Stimulated activated CD8-positive, alpha-beta memory T cell treated with anti-CD3 and anti-CD28 coated beads, Interleukin-7, amount 100 ng/mL, for 48 hours (primary cell): ENCODE results near the gene GNAS-AS1.

ENCODE experiments used
- DNase-seq, 2 donors: peaks; one replicate each; pipeline ENCODE4 v3.0.0-alpha.2; 2020; ENCODE audit warnings: low read depth in 1 of 2; ENCODE audit errors: extremely low read depth in 1 of 2

The GNAS-AS1 gene

DNA sequence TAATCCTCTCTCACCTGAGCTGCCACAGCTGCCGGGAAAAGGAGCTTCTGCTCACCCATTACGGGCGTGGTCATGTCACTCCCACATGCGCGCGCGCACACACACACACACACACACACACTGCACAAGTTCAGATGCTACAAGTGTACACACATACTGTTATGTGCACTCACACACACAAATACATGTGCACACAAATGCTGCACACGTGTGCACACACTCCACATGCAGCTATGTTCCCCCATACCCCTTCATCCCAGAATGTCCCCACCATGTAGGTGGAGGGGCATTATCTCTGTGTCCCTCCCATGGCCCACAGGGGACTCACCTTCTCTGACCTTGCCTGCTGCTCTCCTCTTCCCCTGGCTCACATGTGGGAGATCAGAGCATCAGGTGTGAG lies 37.3 kb downstream of the GNAS-AS1 start:
- no peak for DNase-seq

DNA sequence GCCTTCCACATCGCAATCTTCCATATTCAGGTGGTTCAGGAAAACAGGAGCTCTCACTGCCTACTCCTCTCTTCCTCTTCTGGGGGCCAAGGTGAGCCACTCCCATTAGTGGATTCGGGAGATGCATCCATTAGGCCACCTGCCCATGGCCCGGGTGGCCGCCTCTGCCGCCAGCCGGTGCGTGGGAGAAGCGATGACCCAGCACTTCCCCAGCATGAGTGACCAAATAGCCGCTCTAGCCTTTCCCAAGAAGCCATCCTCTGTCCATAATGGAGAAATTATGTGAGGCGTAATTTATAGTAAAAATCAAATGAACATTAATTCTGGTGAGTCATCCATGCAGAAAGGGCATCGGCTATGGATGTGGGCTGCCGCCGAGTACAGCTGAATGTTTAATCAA lies 39.4 kb downstream of the GNAS-AS1 start:
- no peak for DNase-seq

DNA sequence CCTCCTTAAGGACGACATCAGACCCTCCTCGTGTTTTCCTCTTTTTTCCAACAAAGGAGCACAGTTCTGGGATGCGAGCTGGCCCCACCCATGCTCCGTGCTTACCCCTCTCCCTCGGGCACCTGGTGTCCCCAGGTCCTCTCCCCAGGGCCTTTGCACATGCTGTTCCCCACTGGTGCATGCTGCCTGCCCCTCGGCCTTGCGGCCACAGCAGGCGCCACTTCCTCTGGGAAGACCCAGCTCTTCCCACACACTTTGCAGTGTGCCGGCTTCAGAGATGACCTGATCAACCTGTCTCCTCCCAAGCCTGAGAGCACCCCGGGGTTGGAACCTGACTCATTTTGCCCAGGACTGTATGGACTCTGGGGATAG lies 39.8 kb downstream of the GNAS-AS1 start:
- DNase-seq: no peak

DNA sequence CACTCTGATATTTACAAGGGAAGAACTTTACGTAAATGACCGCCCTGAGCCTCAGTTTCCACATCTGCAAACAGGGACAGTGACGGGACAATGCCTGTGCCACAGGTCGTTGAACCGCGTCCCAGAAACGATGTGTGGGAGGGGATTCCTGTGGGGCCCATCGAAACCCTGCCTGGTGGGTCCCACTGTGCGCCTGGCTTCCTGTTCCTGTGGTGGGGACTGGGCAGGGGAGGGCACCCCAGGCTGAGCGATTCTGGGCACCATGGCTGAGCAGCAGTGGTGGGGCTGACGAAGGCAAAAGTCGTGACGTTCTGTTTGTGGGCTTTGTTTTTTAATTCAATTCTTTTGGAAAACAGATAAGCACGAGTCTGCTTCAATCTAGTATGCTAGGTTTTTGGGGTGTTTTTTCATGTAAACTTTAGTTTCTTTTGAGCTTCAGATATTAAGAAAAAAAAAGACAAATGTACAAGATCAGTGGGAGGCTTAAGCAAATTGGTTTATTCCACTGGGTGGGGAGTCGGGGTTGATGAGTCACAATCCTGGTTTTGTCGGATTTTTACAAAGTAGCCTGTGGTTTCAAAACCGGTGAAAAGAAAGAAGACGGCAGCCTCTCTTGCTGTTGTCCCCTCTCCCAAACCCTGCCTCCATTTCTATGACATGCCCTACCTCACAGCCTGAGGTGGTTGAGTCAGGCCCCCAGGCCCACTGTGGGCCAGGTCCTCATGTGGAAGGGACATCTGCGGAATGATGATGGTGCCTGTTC lies 40.4 kb downstream of the GNAS-AS1 start:
- peak; percentile 35 to 49 for DNase-seq

DNA sequence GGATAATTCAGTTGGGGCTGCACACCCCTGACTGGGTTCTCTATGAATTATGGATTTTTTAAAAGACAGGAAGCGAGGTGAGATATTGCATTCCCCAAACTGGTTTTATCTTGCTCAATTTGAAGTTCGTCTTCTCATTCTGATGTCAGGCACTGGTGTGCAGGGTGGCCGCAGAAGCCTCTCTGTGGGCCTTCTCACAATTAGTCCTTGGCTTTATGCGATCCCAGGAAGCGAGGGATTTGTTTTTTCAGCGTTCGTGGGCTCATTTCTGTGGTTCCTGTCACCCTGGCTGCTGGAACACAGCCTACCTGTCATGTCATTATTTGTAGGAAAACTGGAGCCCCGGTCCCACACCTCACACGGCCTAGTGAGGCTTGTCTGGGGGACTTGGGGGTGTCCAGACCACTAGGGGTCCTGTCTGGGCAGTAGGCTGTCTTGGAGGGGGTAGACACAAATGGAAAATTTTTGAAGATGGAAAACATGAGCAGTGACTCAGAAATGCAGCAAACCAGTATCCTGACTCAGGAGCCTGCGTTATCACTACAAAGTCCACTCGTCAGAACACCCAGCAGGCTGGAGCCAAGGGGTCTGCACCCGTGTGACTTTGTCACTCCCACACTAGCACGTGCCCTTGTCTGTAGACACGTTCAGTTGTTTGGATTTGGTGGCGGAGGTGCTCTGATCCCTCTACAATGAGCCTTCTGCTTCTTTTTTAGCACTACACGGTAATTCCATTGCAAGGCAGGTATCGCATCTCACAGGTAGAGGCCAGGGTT lies 42.2 kb downstream of the GNAS-AS1 start:
- DNase-seq: no peak

DNA sequence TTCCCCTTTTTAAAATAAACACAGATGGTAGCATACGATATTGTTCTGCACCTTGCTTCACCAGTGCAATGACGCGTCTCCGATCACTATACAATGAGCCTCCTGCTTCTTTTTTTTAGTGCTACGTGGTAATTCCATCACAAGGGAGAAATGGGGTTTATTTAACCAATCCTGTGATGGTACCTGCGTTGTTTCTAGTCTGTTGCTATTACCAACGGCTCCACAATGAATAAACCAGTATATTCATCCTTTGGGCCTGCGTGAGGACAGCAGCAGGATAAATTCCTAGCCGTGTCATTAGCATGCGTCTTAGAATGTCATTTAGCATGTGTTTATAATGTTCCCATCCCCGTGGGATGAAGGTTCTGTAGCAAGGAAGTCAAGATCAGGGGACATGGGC lies 42.9 kb downstream of the GNAS-AS1 start:
- no peak for DNase-seq

DNA sequence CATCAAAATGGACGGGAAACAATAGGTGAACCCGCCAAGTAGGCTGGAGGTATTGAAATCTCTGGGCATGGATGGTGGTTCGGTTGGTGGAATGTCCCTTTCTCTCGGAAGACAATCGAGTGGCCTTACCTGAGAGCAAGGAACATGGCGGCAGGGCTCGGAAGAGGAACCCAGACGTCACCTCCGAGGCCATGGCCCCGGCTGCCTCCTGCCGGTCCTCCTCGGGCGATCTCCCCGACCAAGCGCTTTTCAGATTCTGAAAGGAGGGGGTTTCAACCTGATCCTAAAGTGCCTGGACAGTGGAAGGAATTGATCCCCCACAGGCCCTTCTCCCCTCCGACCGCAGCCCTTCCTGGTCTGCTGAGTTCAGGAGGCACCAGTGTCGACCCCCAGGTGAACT lies 47.2 kb downstream of the GNAS-AS1 start:
- DNase-seq: no peak

DNA sequence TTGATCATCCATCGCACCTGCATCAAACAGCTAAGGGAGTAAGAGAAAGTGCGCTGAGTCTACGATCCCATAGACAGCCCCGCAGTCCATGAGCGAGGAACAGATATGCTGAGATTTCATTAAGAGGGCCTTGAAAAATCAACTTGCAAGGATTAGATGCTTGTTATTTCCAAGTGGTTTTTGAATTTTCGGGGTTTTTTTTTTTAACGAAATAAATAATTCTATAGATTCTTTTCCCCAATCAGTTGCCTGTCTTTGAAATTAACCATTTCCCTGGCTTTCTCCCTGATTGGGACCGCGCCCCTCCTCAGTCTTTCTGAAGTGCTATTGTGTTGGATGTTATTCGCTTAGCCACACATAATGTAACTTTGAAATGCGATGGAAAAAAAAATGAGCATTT lies 48.6 kb downstream of the GNAS-AS1 start:
- DNase-seq: no peak

DNA sequence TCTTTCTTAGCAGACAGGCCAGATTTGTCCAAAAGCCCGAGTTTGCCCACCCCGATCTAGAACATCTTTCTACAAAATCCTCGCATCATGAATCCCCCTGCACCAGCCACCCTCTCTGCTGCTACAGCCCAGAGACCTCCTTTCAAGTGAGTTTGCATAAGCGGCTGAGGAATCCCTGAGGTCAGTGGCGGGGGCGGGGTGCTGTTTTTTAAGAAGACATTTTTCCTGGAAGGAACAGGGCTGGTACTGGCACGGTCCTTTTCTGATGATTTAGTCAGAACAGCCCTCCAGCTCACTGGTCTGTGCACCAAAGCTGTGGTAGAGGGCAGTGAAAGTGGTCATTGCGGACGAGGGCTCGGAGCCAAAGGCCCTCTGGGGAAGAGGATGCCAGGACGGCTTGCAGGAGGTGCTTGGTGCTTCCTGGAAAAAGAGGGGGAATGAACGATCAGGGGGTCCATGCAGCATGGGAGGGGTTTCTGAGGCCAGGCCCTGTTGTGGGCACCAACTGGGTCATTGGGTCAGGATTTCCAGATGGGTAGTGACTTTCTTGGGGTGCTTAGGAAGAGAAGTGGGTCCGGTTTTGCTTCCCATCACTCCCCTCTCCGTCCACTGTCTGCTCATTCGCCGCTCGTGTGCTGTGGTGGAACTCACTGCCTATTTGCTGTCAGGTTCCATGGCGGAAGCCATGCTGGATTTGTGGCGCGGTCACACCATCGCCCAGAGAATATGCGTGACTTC lies 50.4 kb downstream of the GNAS-AS1 start:
- DNase-seq: no peak

DNA sequence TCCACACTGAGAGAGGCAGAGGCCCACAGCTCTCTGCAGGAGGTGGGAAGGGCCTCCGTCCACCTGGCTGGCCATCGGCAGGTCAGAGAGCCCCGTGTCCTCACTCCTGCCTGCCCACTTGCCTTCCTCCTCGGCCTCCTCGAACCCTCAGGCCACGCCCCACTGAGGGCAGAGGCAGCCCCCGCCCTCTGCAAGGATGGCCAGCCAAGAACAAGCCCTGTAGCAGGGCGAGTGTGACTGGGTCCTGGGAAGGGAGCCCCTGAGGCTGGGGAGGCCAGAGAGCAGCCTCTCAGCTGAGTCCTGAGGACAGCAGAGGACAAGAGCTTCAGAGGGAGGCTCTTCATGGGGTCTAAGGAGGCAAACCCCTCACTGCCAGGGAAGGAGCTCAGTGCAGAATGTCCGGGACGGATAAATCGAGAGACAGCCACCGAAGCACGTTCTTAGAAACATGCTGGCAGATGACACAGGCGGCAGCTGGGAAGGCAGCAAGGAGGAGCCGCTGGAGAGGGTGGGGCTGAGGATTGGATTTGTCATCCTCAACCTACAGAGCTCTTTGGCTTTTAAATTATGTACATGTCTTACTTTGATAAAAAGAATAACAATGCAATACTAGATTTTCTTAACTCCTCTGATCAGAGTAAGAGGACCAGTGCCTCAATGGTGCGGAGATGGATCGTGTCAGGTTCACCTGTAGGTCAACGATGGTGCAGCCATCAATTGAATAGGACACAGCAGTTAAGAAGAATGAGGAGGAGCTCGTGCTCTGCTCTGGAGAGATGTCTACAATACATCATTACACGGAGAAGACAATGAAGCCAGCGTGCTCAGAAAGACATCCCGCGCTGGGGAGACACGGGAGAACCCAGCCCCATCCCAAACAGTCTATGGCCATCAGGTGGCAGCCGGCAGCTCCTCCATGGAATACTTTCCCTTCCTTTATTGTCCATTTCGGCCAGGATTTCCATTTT lies 53.0 kb downstream of the GNAS-AS1 start:
- no peak for DNase-seq

DNA sequence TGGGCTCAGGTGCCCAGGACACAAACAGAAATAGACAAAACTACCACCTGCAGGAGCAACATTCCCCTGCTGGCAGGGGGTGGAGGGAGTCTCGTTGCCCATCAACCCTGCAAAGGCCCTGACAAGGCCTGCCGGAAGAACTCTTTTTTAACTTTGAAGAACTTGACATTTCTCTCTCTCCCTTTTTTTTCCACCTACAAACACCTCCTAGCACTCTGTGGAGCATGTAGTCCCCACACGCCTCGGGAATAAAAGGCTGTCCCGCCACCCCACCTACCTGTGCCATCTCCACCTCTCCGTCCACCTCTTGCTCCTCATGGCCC lies 54.8 kb downstream of the GNAS-AS1 start:
- DNase-seq: no peak

DNA sequence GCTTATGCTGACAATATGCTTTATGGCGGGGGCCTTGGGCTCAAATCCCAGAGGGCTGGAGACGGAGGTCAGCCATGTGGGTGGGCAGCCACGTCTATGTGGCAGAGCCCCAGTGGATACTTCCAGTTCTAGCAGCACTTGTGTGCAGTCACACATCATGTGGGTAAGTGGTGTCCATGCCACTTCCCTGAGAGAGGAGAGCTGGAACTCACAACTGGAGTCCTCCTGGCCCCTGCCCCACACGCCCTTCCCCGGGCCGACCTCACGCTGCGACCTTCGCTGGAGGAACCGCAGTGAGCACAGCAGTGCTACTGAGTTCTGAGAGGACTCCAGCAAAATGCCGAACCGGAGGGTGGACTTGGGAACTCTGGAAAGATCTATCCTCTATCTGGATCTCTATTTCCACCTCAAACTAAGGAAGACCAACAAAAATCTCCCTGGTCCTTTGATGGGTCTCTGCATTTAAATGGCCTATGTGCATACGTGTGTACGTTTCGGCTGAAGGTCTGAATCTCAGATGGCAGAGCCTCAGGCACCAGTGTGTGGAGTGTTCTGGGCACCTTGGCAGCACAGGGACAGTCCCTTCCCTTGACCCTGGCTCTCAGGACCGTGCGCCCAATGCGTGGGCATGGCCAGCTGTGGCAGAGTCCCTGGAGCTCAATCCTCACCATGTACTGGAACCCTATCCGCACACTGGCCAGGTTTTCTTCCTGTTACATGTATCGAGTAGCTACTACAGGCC lies 55.4 kb downstream of the GNAS-AS1 start:
- DNase-seq: no peak

DNA sequence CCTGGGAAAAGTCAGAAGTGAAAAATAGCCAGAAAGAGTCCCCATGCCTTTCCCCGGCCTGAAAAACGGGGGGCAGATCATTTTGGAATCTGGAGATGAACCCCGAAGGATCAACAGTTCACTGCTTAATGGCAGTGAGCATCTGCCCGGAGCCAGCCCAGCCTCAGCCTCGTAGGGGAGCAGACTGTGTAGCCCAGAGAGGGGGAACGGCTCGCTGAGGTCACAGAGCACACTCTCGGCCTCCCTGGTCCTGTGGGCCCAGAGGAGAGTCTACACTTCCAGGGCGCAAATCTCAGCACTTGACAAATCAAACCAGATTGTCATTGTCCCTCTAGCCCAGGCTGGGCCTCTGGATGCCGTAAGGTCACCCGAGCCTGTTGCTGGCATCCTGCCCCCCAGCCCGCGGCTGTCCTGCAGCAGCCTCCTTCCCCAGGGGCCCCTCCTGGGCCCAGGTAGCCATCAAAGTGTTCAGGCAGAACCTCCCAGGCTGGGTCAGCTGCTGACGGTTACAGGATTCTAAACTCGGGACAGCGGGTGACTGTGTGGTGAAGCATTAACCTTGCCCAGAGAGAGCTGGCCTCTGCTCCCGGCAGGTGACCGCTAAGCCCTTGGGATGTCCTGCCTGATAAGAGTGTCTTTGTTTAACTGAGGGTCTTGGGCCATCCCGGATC lies 56.1 kb downstream of the GNAS-AS1 start:
- DNase-seq: no peak

DNA sequence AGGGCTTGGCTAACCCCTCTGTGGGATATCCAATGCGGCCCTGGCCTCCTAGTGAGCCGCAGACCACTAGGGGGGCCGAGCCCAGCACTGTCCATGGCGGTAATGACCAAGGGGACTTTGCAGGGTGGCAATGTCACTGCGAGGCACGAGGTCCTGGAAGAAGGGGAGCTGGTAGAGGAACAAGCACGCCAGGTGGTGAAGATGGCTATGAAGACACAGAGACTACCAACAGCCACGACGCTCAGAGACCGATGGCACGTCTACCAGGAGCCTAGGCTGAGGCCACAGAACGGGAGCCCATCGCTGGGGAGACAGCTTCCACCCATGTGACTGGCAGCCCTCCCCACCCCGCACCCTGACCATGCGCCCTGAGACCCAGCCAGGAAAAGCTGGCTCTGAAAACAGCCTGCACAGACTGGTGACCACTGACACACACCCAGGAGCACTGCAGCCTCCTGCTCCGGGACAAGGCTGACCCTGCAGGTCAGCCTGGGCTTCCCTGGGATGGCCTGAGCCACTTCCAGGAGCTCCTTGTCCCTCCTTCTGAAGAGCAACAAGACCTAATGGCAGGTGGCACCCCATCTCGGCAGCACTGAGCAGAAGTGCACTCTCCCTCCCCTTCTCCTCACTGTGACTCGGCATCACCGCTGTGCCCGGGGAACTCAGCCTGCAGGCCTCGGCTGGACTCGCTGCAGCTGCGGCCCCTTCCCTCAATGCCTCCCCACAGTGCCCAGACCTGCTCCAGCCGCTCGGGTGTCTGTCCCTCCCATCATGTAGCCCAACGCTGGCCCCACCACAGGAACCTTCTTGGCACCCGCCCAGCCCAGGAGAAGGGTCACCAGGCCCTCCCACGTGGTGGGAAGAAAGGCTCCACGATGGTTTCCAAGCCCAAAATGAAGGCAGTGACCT lies 56.9 kb downstream of the GNAS-AS1 start:
- DNase-seq: no peak

DNA sequence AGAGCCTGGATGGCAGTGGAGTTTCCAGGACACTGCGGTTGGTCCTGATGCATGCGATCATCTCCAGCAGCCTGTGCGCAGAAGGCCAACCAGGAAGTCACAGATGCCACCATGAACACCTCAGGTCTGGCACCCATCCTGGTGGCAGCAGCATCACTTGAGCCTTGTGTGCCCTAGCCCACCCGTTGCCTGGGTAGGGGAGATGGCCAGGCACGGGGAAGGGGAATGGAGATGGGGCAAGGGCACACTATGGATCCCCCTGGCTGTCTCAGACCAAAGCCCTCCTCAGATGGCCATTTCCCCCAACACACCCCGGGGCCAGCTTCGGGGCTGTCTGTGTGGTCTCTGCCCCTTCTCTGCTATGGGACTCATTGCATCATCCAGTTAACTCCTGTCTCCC lies 58.3 kb downstream of the GNAS-AS1 start:
- DNase-seq: no peak

DNA sequence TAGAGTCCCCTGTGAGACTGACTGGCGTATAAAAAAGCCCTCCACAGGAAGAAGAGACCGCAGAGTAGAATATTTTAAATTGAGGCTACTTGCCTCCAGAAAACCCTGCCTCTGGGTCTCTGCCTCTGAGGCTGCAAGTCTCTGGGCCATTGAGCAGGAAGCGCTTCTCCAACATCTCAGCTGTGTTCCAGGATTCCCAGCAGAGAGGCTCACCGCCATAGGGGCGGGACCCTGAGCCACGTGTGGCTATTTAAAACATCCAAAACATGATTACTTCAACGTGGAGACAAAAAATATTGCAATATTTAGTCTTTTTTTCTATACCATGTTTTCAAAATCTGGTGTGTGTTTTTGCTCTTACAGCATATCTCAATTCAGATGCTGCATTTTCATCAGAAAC lies 59.4 kb downstream of the GNAS-AS1 start:
- no peak for DNase-seq

DNA sequence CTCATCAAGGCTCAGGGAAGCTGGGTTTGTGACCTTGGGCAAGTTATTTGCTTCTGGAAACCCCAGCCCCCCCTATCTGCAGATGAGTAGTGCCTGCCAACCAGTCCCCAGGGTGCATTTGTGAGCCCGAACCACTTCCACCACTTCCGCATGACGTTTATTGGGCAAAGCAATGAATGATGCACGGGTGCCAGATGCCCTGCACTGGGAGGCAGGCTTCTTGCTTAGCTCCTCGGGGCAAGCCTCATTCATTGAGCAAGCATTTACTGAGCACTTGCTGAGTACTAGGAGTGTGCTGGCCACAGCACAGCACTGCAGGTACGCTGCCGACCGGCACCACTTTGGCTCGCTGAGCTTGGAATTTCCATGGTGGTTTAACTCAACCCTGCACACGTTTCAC lies 60.2 kb downstream of the GNAS-AS1 start:
- no peak for DNase-seq

DNA sequence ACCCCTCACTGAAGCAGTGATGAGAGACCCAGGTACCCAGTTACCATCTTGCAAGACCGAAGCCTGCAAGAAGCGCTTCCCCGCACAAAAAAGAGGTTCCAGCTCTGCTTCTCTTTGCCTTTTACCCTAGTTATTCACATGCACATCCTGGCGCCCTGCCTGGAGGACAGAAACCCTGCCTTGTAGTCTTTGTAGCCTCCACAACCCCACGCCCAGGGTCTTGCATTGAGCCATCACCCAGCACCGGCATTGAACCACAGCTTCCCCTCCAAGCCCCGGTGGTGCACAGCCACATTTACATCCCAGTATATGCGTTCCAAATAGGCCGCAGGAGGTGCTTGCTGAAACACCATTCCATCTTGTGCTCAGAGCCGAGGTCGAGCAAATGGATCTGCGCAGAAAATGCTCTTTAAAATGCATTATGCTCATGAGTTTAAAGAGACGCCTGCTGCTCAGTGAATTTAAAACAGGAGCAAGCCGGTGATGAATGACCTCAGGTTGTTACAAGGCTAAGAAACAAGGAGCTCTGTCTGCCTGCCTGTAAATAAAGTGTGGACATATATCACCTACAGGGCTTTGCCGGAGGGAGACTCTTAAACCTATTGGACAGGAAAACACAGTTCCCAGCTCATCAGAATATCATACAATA lies 61.7 kb downstream of the GNAS-AS1 start:
- DNase-seq: no peak
